A172 (cell line): Measurements from ENCODE around the gene MARK4. TPM values are rescaled to one million over a fixed set of nuclear protein-coding genes. Genes with fewer than 3 reads are reported as not detected.
"Not testable (repeated sequence)": the region's sequence is repeated elsewhere in the genome, so short reads cannot be mapped to it uniquely, and the experiment has no call there.

ENCODE experiments used
- DNase-seq: peaks from one replicate; pipeline ENCODE4 v3.0.0-alpha.2; 2015; ENCODE audit warnings: low spot score
- total RNA-seq: library from RNA; depleted of rRNA; stranded (reverse); fragments of >200 nt; shearing (Covaris generic); gene quantifications from 2 replicates; pipeline ENCODE4 v1.2.3, GENCODE V29; 2014

The MARK4 gene
- total RNA-seq, 1 experiment from 2014 or later = 5.6 TPM

GRCh38 chr19:45305421-45305820 is 54.4 kb downstream of the MARK4 start:
- DNase-seq = no peak

- DNase-seq = no peak
These were observed 55.0 kb downstream of the MARK4 start for GRCh38 chr19:45306040-45306439.

- DNase-seq = no peak
These were observed 55.5 kb downstream of the MARK4 start for GRCh38 chr19:45306518-45307027.

GRCh38 chr19:45307361-45307760 is 56.3 kb downstream of the MARK4 start:
- no peak for DNase-seq

GRCh38 chr19:45309322-45309721 is 58.3 kb downstream of the MARK4 start:
- not testable (repeated sequence) for DNase-seq

- DNase-seq = no peak
These were observed 60.5 kb downstream of the MARK4 start for GRCh38 chr19:45311621-45312020.

GRCh38 chr19:45312285-45312684 is 61.2 kb downstream of the MARK4 start:
- DNase-seq = not testable (repeated sequence)

- DNase-seq = no peak
These were observed 63.7 kb downstream of the MARK4 start for GRCh38 chr19:45314708-45315245.

- no peak for DNase-seq
These were observed 64.2 kb downstream of the MARK4 start for GRCh38 chr19:45315304-45315703.

- no peak for DNase-seq
These were observed 70.1 kb downstream of the MARK4 start for GRCh38 chr19:45320997-45321775.

GRCh38 chr19:45321848-45322247 is 70.8 kb downstream of the MARK4 start:
- DNase-seq = no peak

GRCh38 chr19:45322311-45322710 is 71.2 kb downstream of the MARK4 start:
- DNase-seq = no peak

- no peak for DNase-seq
These were observed 71.7 kb downstream of the MARK4 start, which contains the start of gene CKM for GRCh38 chr19:45322744-45323281. CKM (minus strand) TSS chr19:45322875; CDS start chr19:45319713, 3,162 bp downstream.

GRCh38 chr19:45323671-45324081 is 72.6 kb downstream of the MARK4 start:
- DNase-seq = no peak

- no peak for DNase-seq
These were observed 73.4 kb downstream of the MARK4 start for GRCh38 chr19:45324349-45324907.

- DNase-seq = no peak
These were observed 76.5 kb downstream of the MARK4 start for GRCh38 chr19:45327404-45328143.

- no peak for DNase-seq
These were observed 80.3 kb downstream of the MARK4 start for GRCh38 chr19:45331411-45331810.

GRCh38 chr19:45333609-45334303 is 82.7 kb downstream of the MARK4 start:
- no peak for DNase-seq

GRCh38 chr19:45334881-45335280 is 83.8 kb downstream of the MARK4 start:
- DNase-seq = not testable (repeated sequence)

GRCh38 chr19:45336696-45337251 is 85.7 kb downstream of the MARK4 start:
- DNase-seq = no peak

- no peak for DNase-seq
These were observed 88.6 kb downstream of the MARK4 start for GRCh38 chr19:45339629-45340028.
